HFFc6 (cell line): ENCODE data around the gene LIF. TPM values are rescaled to one million over a fixed set of nuclear protein-coding genes. Genes with fewer than 3 reads are reported as not detected.
A peak's percentile ranks its signal among the peaks of the same experiment; 100 is the strongest.

Experiments used
- DNase-seq: peaks from one replicate; pipeline ENCODE4 v3.0.0-alpha.2; 2018
- H3K27ac Mint-ChIP-seq: 2 replicates; pipeline ENCODE4 v1.8.0; 2020; ENCODE audit warnings: mild to moderate bottlenecking, mixed read lengths
- H3K27me3 Mint-ChIP-seq: 2 replicates; pipeline ENCODE4 v1.8.0; 2021; ENCODE audit warnings: mild to moderate bottlenecking, moderate library complexity, mixed read lengths; ENCODE audit not compliant: insufficient read depth
- H3K36me3 Mint-ChIP-seq: 2 replicates; pipeline ENCODE4 v1.8.0; 2021; ENCODE audit warnings: low read depth, mixed read lengths
- H3K4me1 Mint-ChIP-seq: 2 replicates; pipeline ENCODE4 v1.8.0; 2020; ENCODE audit warnings: low read depth, mixed read lengths
- H3K4me3 Mint-ChIP-seq: 2 replicates; pipeline ENCODE4 v1.8.0; 2020; ENCODE audit warnings: mild to moderate bottlenecking, moderate library complexity, mixed read lengths
- H3K9me3 Mint-ChIP-seq: 2 replicates; pipeline ENCODE4 v1.8.0; 2020; ENCODE audit warnings: mild to moderate bottlenecking, mixed read lengths
- total RNA-seq, 6 experiments: library from RNA; stranded (reverse); fragmentation: NEBNext Ultra II Directional; extraction: Animal tissue kit (Norgen Biotek cat#: 25700); gene quantifications; 2 replicates in 1 of 6; 3 replicates in 5 of 6; pipeline ENCODE4 v1.2.3, GENCODE V29; 2021
- TF ChIP-seq, protein P1 (sequence below): fragments of 200-600 bp; sonication (generic); IDR thresholded peaks from 2 replicates; pipeline ENCODE4 v1.5.0; 2021; ENCODE audit warnings: antibody characterized with exemption, mild to moderate bottlenecking

Gene LIF
- total RNA-seq, 6 experiments from 2014 or later, result 0.40 to 2.2 (median 1.1) TPM

DNA sequence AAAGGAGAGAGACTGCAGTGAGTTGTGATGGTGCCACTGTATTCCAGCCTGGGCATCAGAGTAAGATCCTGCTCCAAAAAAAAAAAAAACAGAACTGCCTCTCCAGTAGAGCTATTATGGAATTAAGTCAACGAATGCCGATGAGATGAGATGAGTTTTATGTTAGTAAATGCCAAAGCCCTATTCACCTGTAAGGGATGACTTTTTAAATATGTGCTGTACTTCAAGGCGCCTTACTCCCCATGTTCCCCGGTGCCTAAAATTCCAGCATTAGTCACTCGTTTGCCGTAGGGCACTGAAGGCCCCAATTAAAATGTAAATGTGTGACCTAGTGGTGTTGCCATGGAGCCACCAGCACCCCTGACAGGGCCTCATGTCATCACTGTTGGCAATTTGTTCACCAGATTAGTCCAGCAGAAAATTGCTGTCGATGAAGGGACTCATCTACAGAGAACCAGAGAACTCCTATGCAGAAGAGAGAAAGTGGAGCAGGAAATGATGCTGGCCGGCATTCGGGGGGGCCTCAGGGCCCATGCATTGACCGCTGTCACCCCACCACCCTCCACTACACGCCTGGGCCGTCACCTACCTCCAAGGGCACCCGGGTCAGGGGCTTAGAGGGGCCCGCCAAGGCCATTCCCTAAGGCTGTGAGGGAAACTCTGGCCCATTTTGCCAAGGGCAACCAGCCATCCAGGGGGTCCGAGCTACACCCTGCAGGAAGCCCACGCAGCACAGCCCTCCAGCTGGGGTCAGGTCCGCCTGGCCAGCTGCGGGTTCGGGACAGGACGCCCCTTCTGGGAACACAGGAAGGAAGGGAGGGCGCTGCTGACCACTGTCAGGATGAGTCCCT, 17.8 kb downstream of the LIF start:
- TF ChIP-seq, protein P1, sequence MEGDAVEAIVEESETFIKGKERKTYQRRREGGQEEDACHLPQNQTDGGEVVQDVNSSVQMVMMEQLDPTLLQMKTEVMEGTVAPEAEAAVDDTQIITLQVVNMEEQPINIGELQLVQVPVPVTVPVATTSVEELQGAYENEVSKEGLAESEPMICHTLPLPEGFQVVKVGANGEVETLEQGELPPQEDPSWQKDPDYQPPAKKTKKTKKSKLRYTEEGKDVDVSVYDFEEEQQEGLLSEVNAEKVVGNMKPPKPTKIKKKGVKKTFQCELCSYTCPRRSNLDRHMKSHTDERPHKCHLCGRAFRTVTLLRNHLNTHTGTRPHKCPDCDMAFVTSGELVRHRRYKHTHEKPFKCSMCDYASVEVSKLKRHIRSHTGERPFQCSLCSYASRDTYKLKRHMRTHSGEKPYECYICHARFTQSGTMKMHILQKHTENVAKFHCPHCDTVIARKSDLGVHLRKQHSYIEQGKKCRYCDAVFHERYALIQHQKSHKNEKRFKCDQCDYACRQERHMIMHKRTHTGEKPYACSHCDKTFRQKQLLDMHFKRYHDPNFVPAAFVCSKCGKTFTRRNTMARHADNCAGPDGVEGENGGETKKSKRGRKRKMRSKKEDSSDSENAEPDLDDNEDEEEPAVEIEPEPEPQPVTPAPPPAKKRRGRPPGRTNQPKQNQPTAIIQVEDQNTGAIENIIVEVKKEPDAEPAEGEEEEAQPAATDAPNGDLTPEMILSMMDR, result no peak
- peaks cover 7% of the 10 kb centered on the region for H3K36me3 Mint-ChIP-seq
- H3K4me1 Mint-ChIP-seq, result peaks cover 27% of the 10 kb centered on the region
- peaks cover 11% of the 10 kb centered on the region for H3K27me3 Mint-ChIP-seq
- H3K9me3 Mint-ChIP-seq, result peaks cover 6% of the 10 kb centered on the region
- peak overlapping the region; percentile 58 for H3K4me3 Mint-ChIP-seq
- DNase-seq, result peak; percentile 86
- peak overlapping the region; percentile 64 for H3K27ac Mint-ChIP-seq

DNA sequence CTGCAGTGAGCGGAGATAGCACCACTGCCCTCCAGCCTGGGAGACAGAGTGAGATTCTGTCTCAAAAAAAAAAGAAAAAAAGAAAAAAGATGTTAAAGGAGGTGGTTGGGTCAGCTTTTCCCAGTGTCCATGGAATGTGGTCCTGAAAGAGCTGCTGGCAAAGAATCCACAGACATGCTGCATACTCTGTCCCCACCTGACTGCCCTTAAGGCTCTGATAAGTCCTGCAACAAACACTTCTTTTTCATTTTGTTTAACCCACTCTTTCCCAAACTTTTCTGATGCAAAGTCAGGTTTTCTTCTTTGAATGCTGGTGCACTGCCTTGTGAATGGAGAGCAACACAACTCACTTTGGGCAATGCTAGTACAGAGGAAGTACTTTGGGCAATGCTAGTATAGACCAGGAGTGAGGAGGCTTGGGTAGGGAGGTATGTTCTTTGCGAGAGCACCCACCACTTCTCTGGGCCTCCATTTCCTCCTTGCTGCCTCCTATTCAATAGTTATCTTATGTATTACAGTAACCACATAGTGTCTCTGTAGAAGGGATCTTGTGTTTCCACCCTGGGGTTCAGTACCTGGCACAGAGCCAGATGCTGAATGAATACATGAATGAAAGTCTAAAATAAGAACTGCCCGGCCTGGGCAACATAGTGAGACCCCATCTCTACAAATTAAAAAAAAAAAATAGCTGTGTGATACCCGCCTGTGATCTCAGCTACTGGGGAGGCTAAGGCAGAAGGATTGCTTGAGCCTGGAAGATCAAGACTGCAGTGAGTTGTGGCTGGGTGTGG, 18.9 kb downstream of the LIF start:
- Mint-ChIP-seq H3K4me3 (no peak overlapping the region), H3K4me1 (peaks cover 28% of the 10 kb centered on the region)
- TF ChIP-seq, protein P1, result no peak

DNA sequence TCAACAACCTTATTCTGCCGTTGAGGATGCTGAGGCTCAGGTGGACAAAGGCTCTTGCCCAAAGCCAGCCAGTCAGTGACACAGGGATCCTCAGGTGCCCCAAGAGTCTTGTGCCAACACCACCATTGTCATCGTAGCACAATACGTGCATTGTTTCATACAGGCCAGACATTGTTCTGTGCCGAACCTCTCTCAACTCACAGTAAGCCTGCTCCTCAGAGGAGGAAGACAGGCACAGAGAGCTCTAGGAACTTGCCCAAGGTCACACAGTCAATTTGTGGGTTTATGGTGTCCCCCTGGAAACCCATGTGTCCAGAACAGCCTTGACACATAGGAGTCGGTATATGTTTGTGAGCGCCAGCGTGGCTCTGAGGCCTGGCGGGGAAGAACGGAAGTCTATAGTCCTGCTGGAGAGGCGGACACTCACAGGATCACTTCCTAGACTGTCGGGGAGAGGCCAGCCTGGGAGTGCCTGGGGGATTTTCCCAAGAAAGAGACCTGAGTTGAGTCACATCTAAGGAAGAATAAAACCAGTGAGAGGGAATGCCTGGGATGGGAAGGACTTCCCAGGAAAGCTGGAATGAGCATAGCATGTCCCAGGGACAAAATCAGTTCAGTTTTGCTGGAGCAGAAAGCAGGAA, 20.2 kb downstream of the LIF start:
- DNase-seq, result no peak
- peaks cover 25% of the 10 kb centered on the region for H3K27me3 Mint-ChIP-seq
- peaks cover 7% of the 10 kb centered on the region for H3K36me3 Mint-ChIP-seq
- peaks cover 28% of the 10 kb centered on the region for H3K4me1 Mint-ChIP-seq
- peaks cover 6% of the 10 kb centered on the region for H3K9me3 Mint-ChIP-seq
- TF ChIP-seq, protein P1, result no peak
- H3K27ac Mint-ChIP-seq, result no peak overlapping the region
- H3K4me3 Mint-ChIP-seq, result no peak overlapping the region

More for the DNA sequence above, 18.9 kb downstream of the LIF start:
- peak overlapping the region; percentile 64; the same call in 1 of the 2 replicates for H3K27ac Mint-ChIP-seq
- peaks cover 6% of the 10 kb centered on the region for H3K9me3 Mint-ChIP-seq
- DNase-seq, result no peak
- peaks cover 7% of the 10 kb centered on the region for H3K36me3 Mint-ChIP-seq
- H3K27me3 Mint-ChIP-seq, result peaks cover 17% of the 10 kb centered on the region

DNA sequence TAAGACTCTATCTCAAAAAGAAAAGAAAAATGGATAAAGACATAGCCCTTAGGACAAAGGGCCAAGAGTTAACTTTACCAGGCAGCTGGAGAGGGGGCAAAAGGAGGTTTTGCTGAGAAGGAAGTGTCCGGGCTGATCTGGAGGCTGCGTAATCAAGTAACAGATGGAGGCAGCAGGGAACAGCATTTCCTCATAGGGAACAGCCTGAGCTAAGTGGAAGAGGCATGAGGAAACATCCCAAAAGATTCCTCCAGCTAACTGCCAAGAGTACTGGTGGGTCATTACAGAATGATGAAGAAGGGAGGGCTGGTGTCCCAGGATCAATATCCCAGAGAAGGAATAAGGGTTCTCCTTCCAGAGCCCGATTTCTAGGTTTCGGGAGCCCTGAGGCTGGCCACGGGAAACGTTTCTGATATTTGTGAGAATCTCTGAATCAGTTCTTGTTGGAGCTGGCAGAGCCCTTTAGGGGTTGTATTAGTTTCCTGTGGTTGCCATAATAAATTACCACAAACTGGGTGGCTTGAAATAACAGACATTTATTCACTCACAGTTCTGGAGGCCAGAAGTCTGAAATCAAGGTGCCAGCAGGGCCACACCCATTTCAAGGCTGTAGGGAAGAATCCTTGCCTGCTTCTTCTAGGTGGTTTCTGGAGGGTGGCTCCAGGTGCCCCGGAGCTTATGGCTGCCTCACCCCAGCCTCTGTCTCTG, 21.2 kb downstream of the LIF start:
- TF ChIP-seq, protein P1, result no peak
- H3K4me3 Mint-ChIP-seq, result no peak overlapping the region
- H3K27ac Mint-ChIP-seq, result no peak overlapping the region
- H3K9me3 Mint-ChIP-seq, result peaks cover 6% of the 10 kb centered on the region
- H3K36me3 Mint-ChIP-seq, result peaks cover 7% of the 10 kb centered on the region
- peaks cover 28% of the 10 kb centered on the region for H3K4me1 Mint-ChIP-seq
- peaks cover 34% of the 10 kb centered on the region for H3K27me3 Mint-ChIP-seq
- DNase-seq, result no peak
